ENCODE data around the gene PRRT4.
A peak's percentile ranks its signal among the peaks of the same experiment; 100 is the strongest.

Gene PRRT4

DNA sequence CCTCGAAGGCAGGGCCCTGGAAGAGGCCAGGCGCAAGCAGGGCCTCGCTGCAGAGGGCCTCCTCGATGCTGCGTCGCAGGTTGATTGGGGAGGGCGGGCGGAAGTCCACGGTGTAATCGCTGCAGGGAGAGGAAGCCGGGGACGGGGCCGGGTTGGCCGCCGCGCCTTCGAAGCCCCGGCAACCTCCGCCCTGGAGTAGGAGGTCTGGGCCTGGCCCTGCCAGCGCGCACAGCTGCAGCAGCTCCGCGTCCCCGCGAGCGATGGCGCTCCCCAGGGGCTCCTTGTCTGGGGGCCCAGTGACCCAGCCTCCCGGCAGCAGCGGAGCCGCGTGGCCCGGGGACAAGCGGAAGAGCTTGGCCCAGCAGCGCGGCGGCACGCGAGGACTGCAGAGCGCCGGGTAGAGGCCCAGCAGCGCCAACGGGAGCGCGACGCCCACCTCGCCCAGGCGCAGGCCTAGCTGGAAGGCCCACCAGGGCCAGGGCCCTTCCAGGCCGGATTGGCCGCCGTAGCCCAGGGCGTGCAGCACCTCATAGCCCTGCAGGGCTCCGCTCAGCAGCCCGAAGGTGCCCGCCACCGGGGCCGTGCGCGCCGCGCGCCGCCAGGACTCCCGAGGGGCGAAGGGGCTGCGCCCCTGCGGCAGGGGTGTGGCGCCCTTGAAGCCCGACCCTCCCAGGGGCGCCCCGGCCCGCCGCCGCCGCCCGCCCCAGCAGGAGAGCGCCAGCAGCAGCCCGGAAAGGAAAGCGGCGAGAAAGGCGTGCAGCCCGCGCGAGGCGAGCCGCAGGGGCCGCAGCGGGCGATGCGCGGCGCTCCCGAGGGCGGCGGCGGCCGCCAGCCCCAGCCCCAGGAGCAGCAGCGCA lies 10.0 kb downstream of the PRRT4 start:
- peaks cover 74% of the 10 kb centered on the region for H3K27me3 ChIP-seq (ENCODE audit: control insufficient read depth, insufficient read depth, low read length)
- H3K36me3 ChIP-seq (ENCODE audit: control insufficient read depth, insufficient read depth, low read length), result no peaks in the 10 kb centered on the region
- H3K9ac ChIP-seq (ENCODE audit: low read depth, low read length), result no peak overlapping the region
- H3K9me3 ChIP-seq (ENCODE audit: control insufficient read depth, insufficient read depth, low read length), result no peaks in the 10 kb centered on the region
- peaks cover 2% of the 10 kb centered on the region for H3K4me1 ChIP-seq (ENCODE audit: control insufficient read depth, insufficient read depth, low read length)
- H3K4me3 ChIP-seq (ENCODE audit: low read depth, low read length), result peak overlapping the region; percentile 32

GRCh38 chr7:128350708-128351295 lies 10.7 kb downstream of the PRRT4 start:
- Histone ChIP-seq H3K9ac (ENCODE audit: low read depth, low read length) (no peak overlapping the region), H3K9me3 (ENCODE audit: control insufficient read depth, insufficient read depth, low read length) (no peaks in the 10 kb centered on the region), H3K27me3 (ENCODE audit: control insufficient read depth, insufficient read depth, low read length) (peaks cover 72% of the 10 kb centered on the region), H3K4me1 (ENCODE audit: control insufficient read depth, insufficient read depth, low read length) (peaks cover 2% of the 10 kb centered on the region), H3K4me3 (ENCODE audit: low read depth, low read length) (peak overlapping the region; percentile 32), H3K36me3 (ENCODE audit: control insufficient read depth, insufficient read depth, low read length) (no peaks in the 10 kb centered on the region)

DNA sequence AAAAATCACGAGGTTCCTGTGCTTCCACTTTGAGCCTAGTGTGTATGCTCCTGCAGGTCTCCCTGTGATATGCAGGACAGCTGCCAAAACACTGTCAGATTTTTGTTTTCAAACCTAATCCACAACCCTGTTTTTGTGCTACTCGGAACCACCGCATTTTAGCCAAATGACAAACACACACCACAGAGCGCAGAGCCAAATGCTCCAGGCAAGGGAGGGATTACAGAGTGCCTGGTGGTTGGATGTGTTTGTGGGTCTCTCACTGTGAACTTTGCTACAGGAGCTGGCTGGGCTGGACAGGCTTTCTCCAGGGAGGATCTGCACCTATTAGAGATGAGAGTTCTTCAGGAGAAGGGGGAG lies 12.0 kb downstream of the PRRT4 start:
- no peak overlapping the region for H3K4me3 ChIP-seq (ENCODE audit: low read depth, low read length)
- peaks cover 63% of the 10 kb centered on the region for H3K27me3 ChIP-seq (ENCODE audit: control insufficient read depth, insufficient read depth, low read length)
- H3K4me1 ChIP-seq (ENCODE audit: control insufficient read depth, insufficient read depth, low read length), result peaks cover 2% of the 10 kb centered on the region
- H3K9me3 ChIP-seq (ENCODE audit: control insufficient read depth, insufficient read depth, low read length), result no peaks in the 10 kb centered on the region
- no peak overlapping the region for H3K9ac ChIP-seq (ENCODE audit: low read depth, low read length)
- no peaks in the 10 kb centered on the region for H3K36me3 ChIP-seq (ENCODE audit: control insufficient read depth, insufficient read depth, low read length)

DNA sequence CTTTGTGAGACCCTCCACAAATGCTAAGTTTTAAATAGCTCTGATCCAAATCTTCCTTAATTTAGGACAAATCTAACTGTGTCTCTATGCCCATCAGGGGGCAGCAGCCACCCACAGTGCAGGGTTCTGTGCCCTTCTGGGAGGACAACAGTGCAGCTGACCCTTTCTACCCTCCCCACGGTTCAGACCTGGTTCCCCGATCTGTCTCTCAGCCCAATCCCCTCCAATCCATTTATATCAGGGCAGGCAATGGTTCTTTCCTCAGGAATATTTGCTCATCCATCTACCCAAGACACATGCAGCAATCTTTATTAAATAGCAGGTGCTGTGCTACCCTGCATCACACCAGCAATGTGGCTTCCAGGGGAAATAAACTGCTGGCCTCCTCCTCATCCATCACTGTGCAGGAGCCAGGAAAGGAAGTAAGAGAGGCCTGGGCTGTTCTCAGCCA lies 13.8 kb downstream of the PRRT4 start:
- no peaks in the 10 kb centered on the region for H3K9me3 ChIP-seq (ENCODE audit: control insufficient read depth, insufficient read depth, low read length)
- H3K4me3 ChIP-seq (ENCODE audit: low read depth, low read length), result no peak overlapping the region
- H3K27me3 ChIP-seq (ENCODE audit: control insufficient read depth, insufficient read depth, low read length), result peaks cover 47% of the 10 kb centered on the region
- no peak overlapping the region for H3K9ac ChIP-seq (ENCODE audit: low read depth, low read length)
- H3K4me1 ChIP-seq (ENCODE audit: control insufficient read depth, insufficient read depth, low read length), result no peaks in the 10 kb centered on the region
- H3K36me3 ChIP-seq (ENCODE audit: control insufficient read depth, insufficient read depth, low read length), result no peaks in the 10 kb centered on the region

DNA sequence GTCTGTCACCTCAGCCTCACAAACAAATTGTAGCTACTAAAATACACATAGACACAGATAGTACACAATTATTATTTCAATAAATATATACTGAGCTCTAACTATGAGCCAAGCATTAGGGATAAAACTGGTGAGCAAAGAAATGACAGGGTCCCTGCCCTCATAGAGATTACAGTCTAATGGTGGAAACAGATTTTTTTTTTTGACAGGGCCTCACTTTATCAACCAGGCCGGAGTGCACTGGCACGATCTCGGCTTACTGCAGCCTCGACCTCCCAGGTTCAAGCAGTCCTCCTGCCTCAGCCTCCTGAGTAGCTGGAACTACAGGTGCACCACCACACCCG lies 17.1 kb downstream of the PRRT4 start:
- Histone ChIP-seq H3K36me3 (ENCODE audit: control insufficient read depth, insufficient read depth, low read length) (no peaks in the 10 kb centered on the region), H3K9ac (ENCODE audit: low read depth, low read length) (no peak overlapping the region), H3K9me3 (ENCODE audit: control insufficient read depth, insufficient read depth, low read length) (no peaks in the 10 kb centered on the region), H3K4me1 (ENCODE audit: control insufficient read depth, insufficient read depth, low read length) (peaks cover 3% of the 10 kb centered on the region), H3K27me3 (ENCODE audit: control insufficient read depth, insufficient read depth, low read length) (peaks cover 19% of the 10 kb centered on the region), H3K4me3 (ENCODE audit: low read depth, low read length) (no peak overlapping the region)

GRCh38 chr7:128343554-128344430 lies 17.7 kb downstream of the PRRT4 start, which contains the start of gene RBM28:
Gene RBM28 (minus strand): TSS chr7:128343908. CDS start chr7:128343793, 115 bp downstream.
- Histone ChIP-seq H3K4me3 (ENCODE audit: low read depth, low read length) (peak within 1 kb of the TSS; percentile 96), H3K36me3 (ENCODE audit: control insufficient read depth, insufficient read depth, low read length) (no peaks in the 10 kb centered on the region), H3K4me1 (ENCODE audit: control insufficient read depth, insufficient read depth, low read length) (peaks cover 3% of the 10 kb centered on the region), H3K9ac (ENCODE audit: low read depth, low read length) (peak within 1 kb of the TSS; percentile 82), H3K9me3 (ENCODE audit: control insufficient read depth, insufficient read depth, low read length) (no peaks in the 10 kb centered on the region), H3K27me3 (ENCODE audit: control insufficient read depth, insufficient read depth, low read length) (peaks cover 13% of the 10 kb centered on the region)

DNA sequence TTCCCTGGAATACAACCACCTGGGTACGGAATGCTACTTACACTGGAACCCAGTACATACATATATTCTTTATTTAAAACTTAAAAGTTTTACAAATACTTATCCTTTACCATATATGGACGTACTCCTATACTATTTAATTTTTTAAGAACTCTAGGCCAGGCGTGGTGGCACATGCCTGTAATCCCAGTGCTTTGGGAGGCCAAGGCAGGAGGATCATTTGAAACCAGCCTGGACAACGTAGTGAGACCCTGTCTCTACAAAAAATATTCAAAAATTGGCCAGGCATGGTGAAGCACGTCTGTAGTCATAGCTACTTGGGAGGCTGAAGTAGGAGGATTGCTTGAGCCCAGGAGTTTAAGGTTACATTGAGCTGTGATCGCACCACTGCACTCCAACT lies 19.8 kb downstream of the PRRT4 start:
- Histone ChIP-seq H3K36me3 (ENCODE audit: control insufficient read depth, insufficient read depth, low read length) (no peaks in the 10 kb centered on the region), H3K9ac (ENCODE audit: low read depth, low read length) (no peak overlapping the region), H3K9me3 (ENCODE audit: control insufficient read depth, insufficient read depth, low read length) (no peaks in the 10 kb centered on the region), H3K4me1 (ENCODE audit: control insufficient read depth, insufficient read depth, low read length) (peaks cover 3% of the 10 kb centered on the region), H3K4me3 (ENCODE audit: low read depth, low read length) (no peak overlapping the region), H3K27me3 (ENCODE audit: control insufficient read depth, insufficient read depth, low read length) (no peaks in the 10 kb centered on the region)

DNA sequence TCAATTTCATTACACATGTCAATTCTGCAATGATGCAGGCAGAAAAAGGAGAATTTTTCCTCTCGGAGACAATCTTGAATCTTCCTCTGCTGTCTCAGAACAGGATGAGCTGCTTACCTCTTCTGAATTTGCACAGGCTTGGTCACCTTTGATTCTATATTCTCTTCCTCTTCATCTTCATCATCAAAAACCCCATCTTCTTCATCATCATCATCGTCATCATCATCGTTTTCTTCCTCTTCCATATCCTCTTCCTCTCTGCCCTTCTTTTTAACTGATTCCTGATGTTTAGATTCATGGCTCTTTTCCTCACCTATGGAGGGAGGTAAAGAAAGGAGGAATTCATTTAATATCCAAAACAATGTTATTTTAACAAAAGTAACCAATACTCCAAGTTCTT lies 25.8 kb downstream of the PRRT4 start:
- no peak overlapping the region for H3K9ac ChIP-seq (ENCODE audit: low read depth, low read length)
- H3K4me3 ChIP-seq (ENCODE audit: low read depth, low read length), result no peak overlapping the region
- H3K36me3 ChIP-seq (ENCODE audit: control insufficient read depth, insufficient read depth, low read length), result peaks cover 18% of the 10 kb centered on the region
- H3K9me3 ChIP-seq (ENCODE audit: control insufficient read depth, insufficient read depth, low read length), result no peaks in the 10 kb centered on the region
- no peaks in the 10 kb centered on the region for H3K4me1 ChIP-seq (ENCODE audit: control insufficient read depth, insufficient read depth, low read length)
- no peaks in the 10 kb centered on the region for H3K27me3 ChIP-seq (ENCODE audit: control insufficient read depth, insufficient read depth, low read length)

DNA sequence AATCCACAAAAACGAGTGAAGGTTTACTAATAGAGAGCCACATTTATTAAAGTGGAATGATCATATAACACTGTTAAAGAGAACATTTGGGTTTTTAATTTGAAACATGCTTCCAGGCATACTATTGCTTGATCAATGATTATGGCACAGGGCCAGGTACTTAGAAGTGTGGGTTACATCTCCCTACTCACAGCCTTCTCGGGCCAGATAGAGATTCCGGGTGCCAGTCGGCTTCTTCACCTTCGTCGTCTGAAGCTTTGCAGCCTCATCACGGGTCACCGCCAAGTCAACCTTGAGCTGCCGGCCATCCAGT lies 37.2 kb downstream of the PRRT4 start:
- Histone ChIP-seq H3K4me1 (ENCODE audit: control insufficient read depth, insufficient read depth, low read length) (no peaks in the 10 kb centered on the region), H3K27me3 (ENCODE audit: control insufficient read depth, insufficient read depth, low read length) (no peaks in the 10 kb centered on the region), H3K9ac (ENCODE audit: low read depth, low read length) (no peak overlapping the region), H3K36me3 (ENCODE audit: control insufficient read depth, insufficient read depth, low read length) (peaks cover 22% of the 10 kb centered on the region), H3K9me3 (ENCODE audit: control insufficient read depth, insufficient read depth, low read length) (no peaks in the 10 kb centered on the region), H3K4me3 (ENCODE audit: low read depth, low read length) (no peak overlapping the region)

GRCh38 chr7:128323459-128324367 lies 37.8 kb downstream of the PRRT4 start:
- H3K9me3 ChIP-seq (ENCODE audit: control insufficient read depth, insufficient read depth, low read length), result no peaks in the 10 kb centered on the region
- peaks cover 22% of the 10 kb centered on the region for H3K36me3 ChIP-seq (ENCODE audit: control insufficient read depth, insufficient read depth, low read length)
- no peaks in the 10 kb centered on the region for H3K4me1 ChIP-seq (ENCODE audit: control insufficient read depth, insufficient read depth, low read length)
- H3K27me3 ChIP-seq (ENCODE audit: control insufficient read depth, insufficient read depth, low read length), result no peaks in the 10 kb centered on the region
- H3K4me3 ChIP-seq (ENCODE audit: low read depth, low read length), result no peak overlapping the region
- H3K9ac ChIP-seq (ENCODE audit: low read depth, low read length), result no peak overlapping the region

DNA sequence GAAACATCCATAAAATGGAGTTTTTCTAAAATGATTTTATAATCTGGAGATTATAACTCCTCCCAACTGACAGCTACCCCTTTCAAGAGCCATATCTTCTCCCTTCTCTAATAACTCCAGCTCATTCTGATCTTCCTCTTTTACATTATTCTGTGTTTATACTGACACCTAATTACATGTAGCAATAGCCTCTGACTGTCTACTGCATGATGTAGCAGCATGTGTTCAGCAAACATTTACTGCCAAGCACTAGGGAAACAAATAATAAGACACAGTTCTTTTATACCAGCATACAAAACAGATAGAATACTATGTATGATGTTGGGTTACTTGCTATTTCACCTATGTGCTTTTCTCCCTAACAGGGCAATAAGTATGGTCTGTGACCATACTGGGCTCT lies 38.5 kb downstream of the PRRT4 start:
- no peaks in the 10 kb centered on the region for H3K4me1 ChIP-seq (ENCODE audit: control insufficient read depth, insufficient read depth, low read length)
- no peak overlapping the region for H3K9ac ChIP-seq (ENCODE audit: low read depth, low read length)
- no peak overlapping the region for H3K4me3 ChIP-seq (ENCODE audit: low read depth, low read length)
- peaks cover 22% of the 10 kb centered on the region for H3K36me3 ChIP-seq (ENCODE audit: control insufficient read depth, insufficient read depth, low read length)
- H3K27me3 ChIP-seq (ENCODE audit: control insufficient read depth, insufficient read depth, low read length), result no peaks in the 10 kb centered on the region
- H3K9me3 ChIP-seq (ENCODE audit: control insufficient read depth, insufficient read depth, low read length), result no peaks in the 10 kb centered on the region
